ENCODE results near the gene CROCC2. TPM values are rescaled to one million over a fixed set of nuclear protein-coding genes. Genes with fewer than 3 reads are reported as not detected.

CROCC2 gene
- total and polyA plus RNA-seq, 2 of the 13 experiments (the other 11 are each of a cell fraction or from before 2014, with no cell fraction given): not detected

DNA sequence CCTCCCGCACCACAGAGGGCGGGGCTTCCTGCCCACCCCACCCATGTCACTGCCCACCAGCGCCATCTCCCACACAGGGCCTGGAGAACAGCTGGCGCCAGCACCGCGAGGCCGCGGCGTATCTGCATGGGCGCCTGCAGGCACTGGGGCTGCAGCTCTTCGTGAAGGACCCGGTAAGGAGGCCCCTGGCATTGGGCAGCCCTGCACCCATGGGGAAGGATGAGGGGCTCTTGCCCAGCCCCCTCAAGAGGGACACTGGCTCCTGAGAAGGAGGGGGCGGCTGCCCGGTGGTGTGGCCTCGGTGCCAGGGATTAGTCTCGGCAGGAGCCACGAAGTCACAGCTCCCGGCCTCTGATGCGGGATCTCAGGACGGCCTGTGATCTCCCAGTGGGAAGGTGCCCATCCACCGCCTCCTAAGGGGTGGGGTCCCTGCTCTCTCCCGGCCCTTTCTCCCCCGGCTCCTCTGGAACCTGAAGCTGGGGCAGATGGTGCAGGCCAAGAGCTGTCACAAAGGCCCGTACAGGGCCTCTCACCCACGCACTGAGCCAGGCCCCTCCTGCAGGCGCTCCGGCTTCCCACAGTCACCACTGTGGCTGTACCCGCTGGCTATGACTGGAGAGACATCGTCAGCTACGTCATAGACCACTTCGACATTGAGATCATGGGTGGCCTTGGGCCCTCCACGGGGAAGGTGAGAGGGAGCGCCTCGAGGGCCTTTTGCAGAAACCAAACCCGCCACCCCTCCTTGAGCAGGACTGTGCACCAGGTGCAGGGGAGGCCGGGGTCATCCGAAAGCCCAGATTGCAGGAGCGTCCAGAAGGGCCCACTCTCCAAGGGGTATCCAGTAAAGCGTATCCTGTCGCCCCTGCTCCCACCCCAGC, 28.4 kb upstream of the CROCC2 start:
- WGBS (ENCODE audit: low lambda C conversion rate): 98% methylated on average over 27 of the region's 40 CpGs
- Histone ChIP-seq H3K4me3 (replicated peaks in 1 of 3; ENCODE audit: insufficient read depth in 1 of 3, low read depth in 2 of 3, low read length in 3 of 3) (no peak overlapping the region; a peak in 1 of 6 replicates), H3K4me2 (ENCODE audit: low read depth, low read length) (no peak overlapping the region), H3K4me1 (ENCODE audit: insufficient read depth, low read length) (peaks cover 61% of the 10 kb centered on the region), H3K9me3 (ENCODE audit: low read length) (no peaks in the 10 kb centered on the region), H3K27me3 (ENCODE audit: control insufficient read depth in 1 of 2, insufficient read depth in 2 of 2, low read length in 2 of 2) (no peaks in the 10 kb centered on the region), H2AFZ (ENCODE audit: low read length) (no peak overlapping the region), H3K27ac (ENCODE audit: extremely low read length, insufficient read depth, low read length) (peak overlapping the region; percentile 88), H3K36me3 (replicated peaks in 1 of 2; ENCODE audit: control insufficient read depth in 1 of 2, insufficient read depth in 2 of 2, low read length in 2 of 2) (no peaks in the 10 kb centered on the region; a peak in 1 of 5 replicates), H4K20me1 (ENCODE audit: insufficient read depth, low read length) (no peaks in the 10 kb centered on the region), H3K79me2 (ENCODE audit: insufficient read depth, low read length) (no peaks in the 10 kb centered on the region), H3K9ac (ENCODE audit: insufficient read depth, low read depth, low read length) (peak overlapping the region; percentile 74)
- intact Hi-C loops (cut with micrococcal nuclease; ENCODE audit: unreplicated experiment) (no loop called here), in situ Hi-C loops (cut with HindIII; ENCODE audit: extremely low pct_ligation_motif_present, low pct_unique_long_range_greater_than_20kb) (no loop called here)
- DNase-seq (ENCODE audit: low spot score): no peak
- no peak for FAIRE-seq
- ATAC-seq: no peak
- POLR2A ChIA-PET: interaction anchor here (1.5 to 7.1 kb wide), 5 partner anchors 9 to 36 kb away, joined by 7 to 71 read pairs (median 25); partner anchors contain the start of genes AGXT and MAB21L4
- no TSS peak for BruUV-seq (replicated peaks)
- CTCF ChIA-PET (ENCODE audit: low intra/inter-chr PET ratio, low total read pairs): no interaction called here
- TF ChIP-seq, protein P1, sequence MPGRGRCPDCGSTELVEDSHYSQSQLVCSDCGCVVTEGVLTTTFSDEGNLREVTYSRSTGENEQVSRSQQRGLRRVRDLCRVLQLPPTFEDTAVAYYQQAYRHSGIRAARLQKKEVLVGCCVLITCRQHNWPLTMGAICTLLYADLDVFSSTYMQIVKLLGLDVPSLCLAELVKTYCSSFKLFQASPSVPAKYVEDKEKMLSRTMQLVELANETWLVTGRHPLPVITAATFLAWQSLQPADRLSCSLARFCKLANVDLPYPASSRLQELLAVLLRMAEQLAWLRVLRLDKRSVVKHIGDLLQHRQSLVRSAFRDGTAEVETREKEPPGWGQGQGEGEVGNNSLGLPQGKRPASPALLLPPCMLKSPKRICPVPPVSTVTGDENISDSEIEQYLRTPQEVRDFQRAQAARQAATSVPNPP (CRISPR knock-in tag; IDR thresholded peaks at IDR 0.05): no peak
- no peak for TF ChIP-seq GATAD1 (CRISPR knock-in tag; IDR thresholded peaks at IDR 0.05)
- 0 out of 2 replicates have a peak, but pooled peaks have one; percentile 42 for TF ChIP-seq SP4 (CRISPR knock-in tag; IDR thresholded peaks at IDR 0.05)
- TF ChIP-seq DMAP1 (CRISPR knock-in tag; IDR thresholded peaks at IDR 0.05): no peak
- 0 out of 2 replicates have a peak, but pooled peaks have one; percentile 12 for TF ChIP-seq NRL (CRISPR knock-in tag; IDR thresholded peaks at IDR 0.05; ENCODE audit: borderline replicate concordance)
- no peak for TF ChIP-seq ZSCAN22 (CRISPR knock-in tag; IDR thresholded peaks at IDR 0.05)
- no peak for TF ChIP-seq ZNF17 (CRISPR knock-in tag; IDR thresholded peaks at IDR 0.05)
- TF ChIP-seq, protein P2, sequence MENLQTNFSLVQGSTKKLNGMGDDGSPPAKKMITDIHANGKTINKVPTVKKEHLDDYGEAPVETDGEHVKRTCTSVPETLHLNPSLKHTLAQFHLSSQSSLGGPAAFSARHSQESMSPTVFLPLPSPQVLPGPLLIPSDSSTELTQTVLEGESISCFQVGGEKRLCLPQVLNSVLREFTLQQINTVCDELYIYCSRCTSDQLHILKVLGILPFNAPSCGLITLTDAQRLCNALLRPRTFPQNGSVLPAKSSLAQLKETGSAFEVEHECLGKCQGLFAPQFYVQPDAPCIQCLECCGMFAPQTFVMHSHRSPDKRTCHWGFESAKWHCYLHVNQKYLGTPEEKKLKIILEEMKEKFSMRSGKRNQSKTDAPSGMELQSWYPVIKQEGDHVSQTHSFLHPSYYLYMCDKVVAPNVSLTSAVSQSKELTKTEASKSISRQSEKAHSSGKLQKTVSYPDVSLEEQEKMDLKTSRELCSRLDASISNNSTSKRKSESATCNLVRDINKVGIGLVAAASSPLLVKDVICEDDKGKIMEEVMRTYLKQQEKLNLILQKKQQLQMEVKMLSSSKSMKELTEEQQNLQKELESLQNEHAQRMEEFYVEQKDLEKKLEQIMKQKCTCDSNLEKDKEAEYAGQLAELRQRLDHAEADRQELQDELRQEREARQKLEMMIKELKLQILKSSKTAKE (CRISPR knock-in tag; IDR thresholded peaks at IDR 0.05; ENCODE audit: borderline replicate concordance): 0 out of 2 replicates have a peak, but pooled peaks have one; percentile 5
- TF ChIP-seq ELF4 (CRISPR knock-in tag; IDR thresholded peaks at IDR 0.05; ENCODE audit: borderline replicate concordance): no peak
- TF ChIP-seq AGO2 (optimal IDR thresholded peaks at IDR 0.05; ENCODE audit: low read depth, low read length): peak; percentile 13
- no peak for TF ChIP-seq ZSCAN20 (CRISPR knock-in tag; IDR thresholded peaks at IDR 0.05; ENCODE audit: borderline replicate concordance)
- TF ChIP-seq PHF8 (CRISPR knock-in tag; IDR thresholded peaks at IDR 0.05): 0 out of 2 replicates have a peak, but pooled peaks have one; percentile 27
- TF ChIP-seq MTF1 (CRISPR knock-in tag; IDR thresholded peaks at IDR 0.05): no peak
- no peak for TF ChIP-seq PAWR (CRISPR knock-in tag; IDR thresholded peaks at IDR 0.05; ENCODE audit: borderline replicate concordance)
- TF ChIP-seq, protein P3, sequence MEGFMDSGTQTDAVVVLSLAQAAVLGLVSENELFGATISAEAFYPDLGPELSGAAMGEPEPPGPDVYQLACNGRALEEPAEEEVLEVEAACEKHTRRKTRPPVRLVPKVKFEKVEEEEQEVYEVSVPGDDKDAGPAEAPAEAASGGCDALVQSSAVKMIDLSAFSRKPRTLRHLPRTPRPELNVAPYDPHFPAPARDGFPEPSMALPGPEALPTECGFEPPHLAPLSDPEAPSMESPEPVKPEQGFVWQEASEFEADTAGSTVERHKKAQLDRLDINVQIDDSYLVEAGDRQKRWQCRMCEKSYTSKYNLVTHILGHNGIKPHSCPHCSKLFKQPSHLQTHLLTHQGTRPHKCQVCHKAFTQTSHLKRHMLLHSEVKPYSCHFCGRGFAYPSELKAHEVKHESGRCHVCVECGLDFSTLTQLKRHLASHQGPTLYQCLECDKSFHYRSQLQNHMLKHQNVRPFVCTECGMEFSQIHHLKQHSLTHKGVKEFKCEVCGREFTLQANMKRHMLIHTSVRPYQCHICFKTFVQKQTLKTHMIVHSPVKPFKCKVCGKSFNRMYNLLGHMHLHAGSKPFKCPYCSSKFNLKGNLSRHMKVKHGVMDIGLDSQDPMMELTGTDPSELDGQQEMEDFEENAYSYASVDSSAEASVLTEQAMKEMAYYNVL (CRISPR knock-in tag; IDR thresholded peaks at IDR 0.05; ENCODE audit: borderline replicate concordance): no peak
- TF ChIP-seq MTA1 (CRISPR knock-in tag; IDR thresholded peaks at IDR 0.05; ENCODE audit: borderline replicate concordance): peak; percentile 44; the same call in 1 of the 2 replicates
- 0 out of 2 replicates have a peak, but pooled peaks have one; percentile 74 for TF ChIP-seq FLYWCH1 (CRISPR knock-in tag; IDR thresholded peaks at IDR 0.05)

All from HepG2 (cell line).